ENCODE data around the gene MAOB. TPM values are rescaled to one million over a fixed set of nuclear protein-coding genes. Genes with fewer than 3 reads are reported as not detected.

The MAOB gene
- polyA plus RNA-seq, 1 experiment, result not detected

GRCh38 chrX:43718956-43719355 is 163.3 kb downstream of the MAOB start:
- ChIA-PET CTCF (no interaction called here), POLR2A (no interaction called here)
- Histone ChIP-seq H3K4me3 (ENCODE audit: low read depth, low read length) (no peak overlapping the region), H3K27me3 (ENCODE audit: control insufficient read depth, insufficient read depth, low read length) (no peaks in the 10 kb centered on the region), H3K36me3 (ENCODE audit: control insufficient read depth, insufficient read depth, low read length) (no peaks in the 10 kb centered on the region)
- no peak for TF ChIP-seq CTCF (IDR thresholded peaks at IDR 0.05; ENCODE audit: insufficient read depth, low read depth, low read length)
- DNase-seq (ENCODE audit: low read depth), result no peak

- CTCF ChIA-PET, result no interaction called here
- DNase-seq (ENCODE audit: low read depth), result no peak
- no peaks in the 10 kb centered on the region for H3K27me3 ChIP-seq (ENCODE audit: control insufficient read depth, insufficient read depth, low read length)
- H3K4me3 ChIP-seq (ENCODE audit: low read depth, low read length), result no peak overlapping the region
- POLR2A ChIA-PET, result no interaction called here
- TF ChIP-seq CTCF (IDR thresholded peaks at IDR 0.05; ENCODE audit: insufficient read depth, low read depth, low read length), result no peak
- H3K36me3 ChIP-seq (ENCODE audit: control insufficient read depth, insufficient read depth, low read length), result no peaks in the 10 kb centered on the region
Observed at GRCh38 chrX:43718546-43718945, 163.7 kb downstream of the MAOB start.

- TF ChIP-seq CTCF (IDR thresholded peaks at IDR 0.05; ENCODE audit: insufficient read depth, low read depth, low read length), result no peak
- Histone ChIP-seq H3K36me3 (ENCODE audit: control insufficient read depth, insufficient read depth, low read length) (no peaks in the 10 kb centered on the region), H3K27me3 (ENCODE audit: control insufficient read depth, insufficient read depth, low read length) (no peaks in the 10 kb centered on the region), H3K4me3 (ENCODE audit: low read depth, low read length) (no peak overlapping the region)
- CTCF ChIA-PET, result no interaction called here
- POLR2A ChIA-PET, result no interaction called here
- DNase-seq (ENCODE audit: low read depth), result no peak
Observed at GRCh38 chrX:43718081-43718480, 164.2 kb downstream of the MAOB start.

- no peak for DNase-seq (ENCODE audit: low read depth)
- POLR2A ChIA-PET, result no interaction called here
- H3K27me3 ChIP-seq (ENCODE audit: control insufficient read depth, insufficient read depth, low read length), result no peaks in the 10 kb centered on the region
Observed at GRCh38 chrX:43717161-43717560, 165.1 kb downstream of the MAOB start.

GRCh38 chrX:43716696-43717095 is 165.6 kb downstream of the MAOB start:
- CTCF ChIA-PET, result no interaction called here
- TF ChIP-seq CTCF (IDR thresholded peaks at IDR 0.05; ENCODE audit: insufficient read depth, low read depth, low read length), result no peak

More at GRCh38 chrX:43717161-43717560, 165.1 kb downstream of the MAOB start:
- CTCF ChIA-PET, result no interaction called here
- Histone ChIP-seq H3K4me3 (ENCODE audit: low read depth, low read length) (no peak overlapping the region), H3K36me3 (ENCODE audit: control insufficient read depth, insufficient read depth, low read length) (no peaks in the 10 kb centered on the region)
- TF ChIP-seq CTCF (IDR thresholded peaks at IDR 0.05; ENCODE audit: insufficient read depth, low read depth, low read length), result no peak

More at GRCh38 chrX:43716696-43717095, 165.6 kb downstream of the MAOB start:
- DNase-seq (ENCODE audit: low read depth), result no peak
- POLR2A ChIA-PET, result no interaction called here
- Histone ChIP-seq H3K4me3 (ENCODE audit: low read depth, low read length) (no peak overlapping the region), H3K36me3 (ENCODE audit: control insufficient read depth, insufficient read depth, low read length) (no peaks in the 10 kb centered on the region), H3K27me3 (ENCODE audit: control insufficient read depth, insufficient read depth, low read length) (no peaks in the 10 kb centered on the region)

Other genes with a start within 250 kb of the MAOB start
- 0.10 and 0.36 TPM in 2 replicates for gene MAOA, start 226.2 kb downstream of the MAOB start, polyA plus RNA-seq (2011; rRNA removed)
- gene NDP, start 90.9 kb upstream of the MAOB start, polyA plus RNA-seq (2011; rRNA removed), result not detected in 2 replicates

Measured in BJ (cell line).